Measurements from ENCODE around the gene KIR2DL4. TPM values are rescaled to one million over a fixed set of nuclear protein-coding genes. Genes with fewer than 3 reads are reported as not detected.
"Not testable (repeated sequence)": the region's sequence is repeated elsewhere in the genome, so short reads cannot be mapped to it uniquely, and the experiment has no call there.

The KIR2DL4 gene
- total RNA-seq = not detected in 2 replicates
- polyA plus RNA-seq = not detected in 2 replicates
- polyA plus RNA-seq (2012) = not detected in 2 replicates
- polyA minus RNA-seq (ENCODE audit: low replicate concordance) = not detected in 2 replicates

DNA sequence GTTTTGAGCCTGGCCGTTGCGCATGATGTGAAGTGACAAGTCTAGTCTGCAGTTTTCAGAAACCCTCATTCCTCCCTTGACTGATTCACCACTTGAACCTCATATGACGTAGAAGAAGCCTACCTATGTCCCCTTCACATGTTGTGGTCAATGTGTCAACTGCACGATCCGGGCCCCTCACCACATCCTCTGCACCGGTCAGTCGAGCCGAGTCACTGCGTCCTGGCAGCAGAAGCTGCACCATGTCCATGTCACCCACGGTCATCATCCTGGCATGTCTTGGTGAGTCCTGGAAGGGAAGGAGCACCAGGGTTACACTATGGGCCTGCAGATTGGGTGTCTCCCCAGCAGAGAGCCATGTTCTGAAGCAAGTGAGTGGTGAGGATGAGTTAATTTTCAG is at the start of gene KIR2DL4:
KIR2DL4 (plus strand) TSS at position 201 of the 400 bp plus-strand sequence; CDS start at position 243, 42 bp downstream.
- no peak within 1 kb of the TSS for H3K4me3 ChIP-seq (replicated peaks in 1 of 4; ENCODE audit: control extremely low read depth in 1 of 4, insufficient read depth in 1 of 4, low read depth in 3 of 4, low read length in 4 of 4)
- no peak within 1 kb of the TSS for H3K9ac ChIP-seq (ENCODE audit: insufficient read depth, low read length)
- no peak for DNase-seq (ENCODE audit: low read depth in 2 of 2)
- no peaks in the 10 kb centered on the region for H3K4me1 ChIP-seq (ENCODE audit: control insufficient read depth, extremely low read depth, insufficient read depth, low read length)
- no peaks in the 10 kb centered on the region for H3K27me3 ChIP-seq (ENCODE audit: control insufficient read depth, insufficient read depth, low read length)
- no peaks in the 10 kb centered on the region for H3K9me3 ChIP-seq (ENCODE audit: control insufficient read depth, insufficient read depth, low read depth, low read length)
- no peak within 1 kb of the TSS for H2AFZ ChIP-seq (ENCODE audit: low read length)
- H3K27ac ChIP-seq (ENCODE audit: insufficient read depth, low read length) = no peak within 1 kb of the TSS
- no peaks in the 10 kb centered on the region for H3K36me3 ChIP-seq (ENCODE audit: control insufficient read depth, insufficient read depth, low read length)
- no peaks in the 10 kb centered on the region for H3K79me2 ChIP-seq (ENCODE audit: control insufficient read depth, insufficient read depth, low read length)
- no peak within 1 kb of the TSS for H3K4me2 ChIP-seq (ENCODE audit: extremely low read depth, insufficient read depth, low read length)
- TF ChIP-seq, protein P1, sequence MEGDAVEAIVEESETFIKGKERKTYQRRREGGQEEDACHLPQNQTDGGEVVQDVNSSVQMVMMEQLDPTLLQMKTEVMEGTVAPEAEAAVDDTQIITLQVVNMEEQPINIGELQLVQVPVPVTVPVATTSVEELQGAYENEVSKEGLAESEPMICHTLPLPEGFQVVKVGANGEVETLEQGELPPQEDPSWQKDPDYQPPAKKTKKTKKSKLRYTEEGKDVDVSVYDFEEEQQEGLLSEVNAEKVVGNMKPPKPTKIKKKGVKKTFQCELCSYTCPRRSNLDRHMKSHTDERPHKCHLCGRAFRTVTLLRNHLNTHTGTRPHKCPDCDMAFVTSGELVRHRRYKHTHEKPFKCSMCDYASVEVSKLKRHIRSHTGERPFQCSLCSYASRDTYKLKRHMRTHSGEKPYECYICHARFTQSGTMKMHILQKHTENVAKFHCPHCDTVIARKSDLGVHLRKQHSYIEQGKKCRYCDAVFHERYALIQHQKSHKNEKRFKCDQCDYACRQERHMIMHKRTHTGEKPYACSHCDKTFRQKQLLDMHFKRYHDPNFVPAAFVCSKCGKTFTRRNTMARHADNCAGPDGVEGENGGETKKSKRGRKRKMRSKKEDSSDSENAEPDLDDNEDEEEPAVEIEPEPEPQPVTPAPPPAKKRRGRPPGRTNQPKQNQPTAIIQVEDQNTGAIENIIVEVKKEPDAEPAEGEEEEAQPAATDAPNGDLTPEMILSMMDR (conservative IDR thresholded peaks at IDR 0.05 in 1 of 2, IDR thresholded peaks at IDR 0.05 in 1 of 2; ENCODE audit: low read depth in 1 of 2, low read length in 2 of 2) = no peak
- TF ChIP-seq EZH2 (IDR thresholded peaks at IDR 0.05; ENCODE audit: low read length, missing control alignments) = no peak
- no peaks in the 10 kb centered on the region for H4K20me1 ChIP-seq (ENCODE audit: control insufficient read depth, extremely low read depth, insufficient read depth, low read length)

DNA sequence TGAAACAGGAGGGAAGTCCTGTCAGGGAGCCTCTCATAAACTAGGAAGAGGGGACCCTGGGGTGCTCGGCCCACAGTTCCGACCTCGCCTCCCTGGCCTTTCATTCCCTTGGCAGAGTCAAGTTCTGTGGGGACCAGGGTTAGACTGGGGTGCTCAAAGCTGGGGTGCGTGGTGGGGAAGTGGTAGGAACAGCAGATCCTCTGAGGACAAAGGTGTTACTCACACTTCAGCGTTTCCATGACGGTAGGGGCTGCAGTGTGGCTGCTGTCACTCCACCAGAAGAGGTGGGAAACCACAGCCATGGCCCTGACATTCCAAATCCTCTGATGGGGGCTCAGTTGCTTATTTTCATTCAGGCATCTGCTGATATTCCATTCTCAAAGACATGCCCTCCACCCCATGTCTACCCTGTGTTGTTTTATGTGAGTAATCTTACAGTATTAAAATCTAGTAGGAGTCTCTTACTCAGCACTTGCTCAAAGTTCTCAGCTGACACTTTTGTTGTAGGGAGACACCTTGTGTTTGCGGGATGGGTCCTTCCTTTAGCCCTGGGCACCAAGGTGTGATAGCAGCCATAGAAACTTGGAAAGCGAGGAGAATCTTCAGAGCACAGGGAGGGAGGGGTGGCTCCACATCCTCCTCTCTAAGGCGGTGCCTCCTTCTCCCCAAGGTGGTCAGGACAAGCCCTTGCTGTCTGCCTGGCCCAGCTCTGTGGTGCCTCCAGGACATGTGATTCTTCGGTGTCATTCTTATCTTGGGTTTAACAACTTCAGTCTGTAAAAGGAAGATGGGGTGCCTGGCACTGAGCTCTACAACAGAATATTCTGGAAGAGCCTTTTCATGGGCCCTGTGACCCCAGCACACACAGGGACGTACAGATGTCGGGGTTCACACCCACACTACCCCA is 47.0 kb upstream of the KIR2DL4 start:
- H3K79me2 ChIP-seq (ENCODE audit: control insufficient read depth, insufficient read depth, low read length); H3K9me3 ChIP-seq (ENCODE audit: control insufficient read depth, insufficient read depth, low read depth, low read length); H3K27ac ChIP-seq (ENCODE audit: insufficient read depth, low read length); H3K27me3 ChIP-seq (ENCODE audit: control insufficient read depth, insufficient read depth, low read length); H3K9ac ChIP-seq (ENCODE audit: insufficient read depth, low read length); H3K4me1 ChIP-seq (ENCODE audit: control insufficient read depth, extremely low read depth, insufficient read depth, low read length); H3K4me2 ChIP-seq (ENCODE audit: extremely low read depth, insufficient read depth, low read length); H3K4me3 ChIP-seq (replicated peaks in 1 of 4; ENCODE audit: control extremely low read depth in 1 of 4, insufficient read depth in 1 of 4, low read depth in 3 of 4, low read length in 4 of 4); H3K36me3 ChIP-seq (ENCODE audit: control insufficient read depth, insufficient read depth, low read length); H4K20me1 ChIP-seq (ENCODE audit: control insufficient read depth, extremely low read depth, insufficient read depth, low read length); DNase-seq (ENCODE audit: low read depth in 2 of 2); H2AFZ ChIP-seq (ENCODE audit: low read length): not testable (repeated sequence)

DNA sequence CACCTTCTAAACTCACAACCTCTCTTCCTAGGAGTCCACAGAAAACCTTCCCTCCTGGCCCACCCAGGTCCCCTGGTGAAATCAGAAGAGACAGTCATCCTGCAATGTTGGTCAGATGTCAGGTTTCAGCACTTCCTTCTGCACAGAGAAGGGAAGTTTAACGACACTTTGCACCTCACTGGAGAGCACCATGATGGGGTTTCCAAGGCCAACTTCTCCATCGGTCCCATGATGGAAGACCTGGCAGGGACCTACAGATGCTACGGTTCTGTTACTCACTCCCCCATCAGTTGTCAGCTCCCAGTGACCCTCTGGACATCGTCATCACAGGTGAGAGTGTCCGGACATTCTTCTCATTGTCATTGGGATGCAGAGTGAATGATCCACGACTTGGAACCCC is 44.8 kb upstream of the KIR2DL4 start:
- DNase-seq (ENCODE audit: low read depth in 2 of 2); H3K27ac ChIP-seq (ENCODE audit: insufficient read depth, low read length); H3K79me2 ChIP-seq (ENCODE audit: control insufficient read depth, insufficient read depth, low read length); H4K20me1 ChIP-seq (ENCODE audit: control insufficient read depth, extremely low read depth, insufficient read depth, low read length); H3K27me3 ChIP-seq (ENCODE audit: control insufficient read depth, insufficient read depth, low read length); H3K4me3 ChIP-seq (replicated peaks in 1 of 4; ENCODE audit: control extremely low read depth in 1 of 4, insufficient read depth in 1 of 4, low read depth in 3 of 4, low read length in 4 of 4); H3K4me1 ChIP-seq (ENCODE audit: control insufficient read depth, extremely low read depth, insufficient read depth, low read length); H2AFZ ChIP-seq (ENCODE audit: low read length); H3K9me3 ChIP-seq (ENCODE audit: control insufficient read depth, insufficient read depth, low read depth, low read length); H3K4me2 ChIP-seq (ENCODE audit: extremely low read depth, insufficient read depth, low read length); H3K36me3 ChIP-seq (ENCODE audit: control insufficient read depth, insufficient read depth, low read length); H3K9ac ChIP-seq (ENCODE audit: insufficient read depth, low read length): not testable (repeated sequence)

DNA sequence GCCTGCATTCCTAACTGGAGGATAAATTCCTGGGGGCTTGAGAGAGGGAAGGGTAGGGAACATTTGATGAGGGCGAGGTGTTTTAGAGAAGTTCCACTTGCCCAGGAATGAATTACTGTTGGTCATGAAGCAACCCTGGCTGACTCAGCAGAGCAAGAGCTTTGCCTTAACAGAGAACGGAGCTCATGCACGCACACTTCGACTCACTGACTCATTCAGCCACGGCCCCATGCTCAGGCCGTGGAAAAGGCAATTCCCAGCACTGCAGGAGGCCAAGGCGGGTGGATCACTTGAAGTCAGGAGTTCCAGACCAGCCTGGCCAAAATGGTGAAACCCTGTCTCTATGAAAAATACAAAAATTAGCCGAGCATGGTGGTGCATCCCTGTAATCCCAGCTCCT is 39.2 kb upstream of the KIR2DL4 start:
- not testable (repeated sequence) for H3K36me3 ChIP-seq (ENCODE audit: control insufficient read depth, insufficient read depth, low read length); H3K9ac ChIP-seq (ENCODE audit: insufficient read depth, low read length); H3K79me2 ChIP-seq (ENCODE audit: control insufficient read depth, insufficient read depth, low read length); H3K27me3 ChIP-seq (ENCODE audit: control insufficient read depth, insufficient read depth, low read length); DNase-seq (ENCODE audit: low read depth in 2 of 2); H3K9me3 ChIP-seq (ENCODE audit: control insufficient read depth, insufficient read depth, low read depth, low read length); H3K4me1 ChIP-seq (ENCODE audit: control insufficient read depth, extremely low read depth, insufficient read depth, low read length); H3K4me2 ChIP-seq (ENCODE audit: extremely low read depth, insufficient read depth, low read length); H3K27ac ChIP-seq (ENCODE audit: insufficient read depth, low read length); H4K20me1 ChIP-seq (ENCODE audit: control insufficient read depth, extremely low read depth, insufficient read depth, low read length); H3K4me3 ChIP-seq (replicated peaks in 1 of 4; ENCODE audit: control extremely low read depth in 1 of 4, insufficient read depth in 1 of 4, low read depth in 3 of 4, low read length in 4 of 4); H2AFZ ChIP-seq (ENCODE audit: low read length)

DNA sequence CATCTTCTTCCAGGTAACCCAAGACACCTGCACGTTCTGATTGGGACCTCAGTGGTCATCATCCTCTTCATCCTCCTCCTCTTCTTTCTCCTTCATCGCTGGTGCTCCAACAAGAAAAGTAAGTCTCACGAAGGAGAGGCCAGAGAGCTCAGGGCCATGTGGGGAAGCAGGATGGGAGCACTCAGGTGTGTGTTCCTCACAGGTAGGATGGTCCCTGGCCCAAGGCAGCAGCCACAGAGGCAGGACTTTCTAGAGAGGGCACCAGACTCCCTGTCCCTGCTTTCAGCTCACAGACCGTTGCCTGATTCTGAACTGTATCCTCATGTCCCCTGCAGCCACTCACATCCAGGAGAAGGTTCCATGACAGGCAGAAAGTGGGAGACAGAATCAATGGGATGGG is 36.9 kb upstream of the KIR2DL4 start:
- not testable (repeated sequence) for H3K9me3 ChIP-seq (ENCODE audit: control insufficient read depth, insufficient read depth, low read depth, low read length); H3K36me3 ChIP-seq (ENCODE audit: control insufficient read depth, insufficient read depth, low read length); H3K27me3 ChIP-seq (ENCODE audit: control insufficient read depth, insufficient read depth, low read length); H4K20me1 ChIP-seq (ENCODE audit: control insufficient read depth, extremely low read depth, insufficient read depth, low read length); H3K4me2 ChIP-seq (ENCODE audit: extremely low read depth, insufficient read depth, low read length); H3K27ac ChIP-seq (ENCODE audit: insufficient read depth, low read length); H2AFZ ChIP-seq (ENCODE audit: low read length); H3K4me1 ChIP-seq (ENCODE audit: control insufficient read depth, extremely low read depth, insufficient read depth, low read length); H3K79me2 ChIP-seq (ENCODE audit: control insufficient read depth, insufficient read depth, low read length); H3K4me3 ChIP-seq (replicated peaks in 1 of 4; ENCODE audit: control extremely low read depth in 1 of 4, insufficient read depth in 1 of 4, low read depth in 3 of 4, low read length in 4 of 4); H3K9ac ChIP-seq (ENCODE audit: insufficient read depth, low read length); DNase-seq (ENCODE audit: low read depth in 2 of 2)

DNA sequence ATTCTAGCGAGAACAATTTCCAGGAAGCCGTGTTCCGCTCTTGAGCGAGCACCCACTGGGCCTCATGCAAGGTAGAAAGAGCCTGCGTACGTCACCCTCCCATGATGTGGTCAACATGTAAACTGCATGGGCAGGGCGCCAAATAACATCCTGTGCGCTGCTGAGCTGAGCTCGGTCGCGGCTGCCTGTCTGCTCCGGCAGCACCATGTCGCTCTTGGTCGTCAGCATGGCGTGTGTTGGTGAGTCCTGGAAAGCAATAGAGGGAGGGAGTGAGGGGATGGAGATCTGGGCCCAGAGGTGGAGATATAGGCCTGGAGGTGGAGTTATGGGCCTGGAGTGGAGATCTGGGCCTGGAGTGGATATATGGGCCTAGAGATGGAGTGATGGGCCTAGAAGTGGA is 33.8 kb upstream of the KIR2DL4 start, which contains the start of gene KIR2DL1:
KIR2DL1 (plus strand) TSS at position 148 of the 400 bp plus-strand sequence; CDS start at position 206, 58 bp downstream.
- H3K9ac ChIP-seq (ENCODE audit: insufficient read depth, low read length); DNase-seq (ENCODE audit: low read depth in 2 of 2); H2AFZ ChIP-seq (ENCODE audit: low read length); H3K27ac ChIP-seq (ENCODE audit: insufficient read depth, low read length); H3K36me3 ChIP-seq (ENCODE audit: control insufficient read depth, insufficient read depth, low read length); H3K4me1 ChIP-seq (ENCODE audit: control insufficient read depth, extremely low read depth, insufficient read depth, low read length); H3K4me2 ChIP-seq (ENCODE audit: extremely low read depth, insufficient read depth, low read length); H3K9me3 ChIP-seq (ENCODE audit: control insufficient read depth, insufficient read depth, low read depth, low read length); H4K20me1 ChIP-seq (ENCODE audit: control insufficient read depth, extremely low read depth, insufficient read depth, low read length); H3K4me3 ChIP-seq (replicated peaks in 1 of 4; ENCODE audit: control extremely low read depth in 1 of 4, insufficient read depth in 1 of 4, low read depth in 3 of 4, low read length in 4 of 4); H3K79me2 ChIP-seq (ENCODE audit: control insufficient read depth, insufficient read depth, low read length); H3K27me3 ChIP-seq (ENCODE audit: control insufficient read depth, insufficient read depth, low read length): not testable (repeated sequence)

Data from fibroblast of lung (primary cell).